Gastroesophageal sphincter (tissue), 4 donors: ENCODE measurements around the gene ANKRD60. TPM values are rescaled to one million over a fixed set of nuclear protein-coding genes. Genes with fewer than 3 reads are reported as not detected.

Source experiments
- ATAC-seq: fragments of 150-250 bp; one replicate; pipeline ENCODE4 v1.9.1; 2016; ENCODE audit warnings: mild to moderate bottlenecking, moderate library complexity
- H3K27ac ChIP-seq, 4 donors: fragments of 200-600 bp; sonication (generic) in 3 of 4; 1 replicate in 3 of 4; 2 replicates in 1 of 4; pipeline ENCODE4 v1.5.1; 2016 to 2019
- H3K27me3 ChIP-seq: fragments of 200-600 bp; sonication (generic); one replicate; pipeline ENCODE4 v1.5.1; 2019
- H3K36me3 ChIP-seq, 2 donors: fragments of 200-600 bp; sonication (generic); one replicate each; pipeline ENCODE4 v1.5.1; 2019; ENCODE audit warnings: control low read depth in 1 of 2
- H3K4me1 ChIP-seq, 3 donors: fragments of 200-600 bp; sonication (generic); 1 replicate in 2 of 3; 2 replicates in 1 of 3; pipeline ENCODE4 v1.5.1; 2016 to 2019; ENCODE audit warnings: control low read depth in 2 of 3
- H3K4me3 ChIP-seq, 2 donors: fragments of 200-600 bp; sonication (generic); one replicate each; pipeline ENCODE4 v1.5.1; 2019; ENCODE audit warnings: mild to moderate bottlenecking in 1 of 2, moderate library complexity in 1 of 2
- H3K9me3 ChIP-seq, 3 donors: fragments of 200-600 bp; sonication (generic); one replicate each; pipeline ENCODE4 v1.5.1; 2017 to 2019; ENCODE audit warnings: control low read depth in 2 of 3
- EP300 ChIP-seq: sonication (generic); formaldehyde crosslinking; IDR thresholded peaks from one replicate; pipeline ENCODE4 v1.6.1; 2017; ENCODE audit warnings: antibody characterized with exemption, mild to moderate bottlenecking
- POLR2A ChIP-seq, 2 donors: fragments of 450-650 bp; IDR thresholded peaks; one replicate each; pipeline ENCODE4 v1.6.1; 2017; ENCODE audit warnings: antibody characterized with exemption in 2 of 2, mild to moderate bottlenecking in 2 of 2, moderate library complexity in 1 of 2
- POLR2AphosphoS5 ChIP-seq: sonication (generic); formaldehyde crosslinking; IDR thresholded peaks from one replicate; pipeline ENCODE4 v1.6.1; 2017; ENCODE audit warnings: antibody characterized with exemption
- WGBS, 2 donors: methylation state at CpG; one replicate each; pipeline ENCODE4 v1.1.5; 2018; ENCODE audit warnings: low coverage in 1 of 2; 5-methylcytosine and 5-hydroxymethylcytosine counted together
- total RNA-seq, 4 donors: library from RNA; depleted of rRNA; stranded (reverse); fragments of >200 nt; gene quantifications; one replicate each; pipeline ENCODE4 v1.1.0, GENCODE V29; 2016
- TF ChIP-seq, protein P1 (sequence below), 4 experiments: fragments of 200-600 bp in 2 of 4; fragments of 450-650 bp in 2 of 4; sonication (generic) in 1 of 4; IDR thresholded peaks; one replicate each; pipeline ENCODE4 v1.5.1; 2017 to 2019; ENCODE audit warnings: antibody characterized with exemption in 4 of 4, mild to moderate bottlenecking in 2 of 4, moderate library complexity in 2 of 4

Gene ANKRD60
- total RNA-seq, 4 donors from 2014 or later = not detected

DNA sequence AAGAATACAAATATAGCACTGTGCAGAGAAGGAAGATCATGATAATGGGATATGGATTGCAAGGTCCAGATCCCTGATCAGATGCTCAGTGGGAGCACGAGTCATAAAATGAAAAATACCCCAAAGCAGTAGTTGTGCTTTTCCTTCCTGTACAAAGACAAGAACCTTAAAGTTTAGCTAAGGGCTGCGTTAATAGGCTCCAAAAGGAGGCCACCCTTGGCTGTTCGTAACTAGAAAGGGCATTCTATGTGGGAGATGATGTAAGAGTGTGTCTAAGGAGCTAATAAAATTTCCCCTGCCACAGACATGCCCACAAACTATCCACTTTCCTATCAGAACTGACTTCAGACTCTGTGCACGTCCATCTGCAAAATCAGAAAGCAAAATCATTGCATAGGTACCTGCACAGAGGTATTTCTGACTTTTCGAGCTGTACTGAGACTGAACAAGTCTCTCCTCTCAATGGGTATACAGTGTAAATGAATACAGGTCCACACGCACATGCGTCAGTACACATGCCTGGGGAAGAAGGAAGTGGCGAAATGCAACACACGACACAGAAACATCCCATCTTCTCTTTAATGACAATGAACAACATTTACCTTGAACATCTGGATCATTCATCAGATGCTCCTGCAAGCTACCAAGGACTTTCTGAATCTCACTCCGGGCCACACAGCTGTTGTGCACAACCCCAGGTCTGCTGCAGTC is 16.9 kb upstream of the ANKRD60 start:
- peaks cover 0 to 96% of the 10 kb centered on the region in 2 donors for H3K36me3 ChIP-seq

DNA sequence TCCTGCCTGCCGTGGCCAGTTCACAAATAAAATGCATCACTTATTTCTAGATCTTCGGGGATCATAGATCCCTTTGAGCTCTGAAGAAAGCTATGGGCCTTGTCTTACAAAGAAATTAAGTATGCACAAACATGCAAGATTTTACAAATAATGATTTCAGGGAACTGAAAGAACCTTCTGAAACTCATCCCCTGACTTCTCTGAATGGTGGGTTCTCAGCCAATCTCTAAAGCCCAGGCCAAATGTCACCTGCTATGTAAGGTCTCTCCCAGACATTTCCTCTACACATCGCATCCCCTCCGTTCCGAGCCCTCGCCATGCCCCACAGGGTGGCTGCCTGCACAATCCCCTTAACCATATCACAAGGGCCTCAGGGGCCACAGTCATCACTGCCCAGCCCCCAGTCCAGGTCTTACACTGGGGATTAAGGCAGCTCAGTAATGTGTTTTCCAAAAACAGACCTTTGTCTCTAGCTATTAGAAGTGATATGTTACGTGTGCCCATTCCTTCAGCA is 16.1 kb upstream of the ANKRD60 start:
- no peaks in the 10 kb centered on the region for H3K4me1 ChIP-seq
- H3K36me3 ChIP-seq = peaks cover 0 to 96% of the 10 kb centered on the region in 2 donors
- H3K27ac ChIP-seq = no peak overlapping the region
- H3K27me3 ChIP-seq = no peaks in the 10 kb centered on the region
- H3K4me3 ChIP-seq = no peak overlapping the region
- 62 to 87% methylated on average over 3 of the region's 7 CpGs for WGBS, 2 donors
- no peaks in the 10 kb centered on the region for H3K9me3 ChIP-seq
- ATAC-seq = no peak
- TF ChIP-seq EP300 = no peak
- no peak for TF ChIP-seq POLR2A (IDR thresholded peaks at IDR 0.05)
- TF ChIP-seq POLR2AphosphoS5 = no peak
- TF ChIP-seq, protein P1, sequence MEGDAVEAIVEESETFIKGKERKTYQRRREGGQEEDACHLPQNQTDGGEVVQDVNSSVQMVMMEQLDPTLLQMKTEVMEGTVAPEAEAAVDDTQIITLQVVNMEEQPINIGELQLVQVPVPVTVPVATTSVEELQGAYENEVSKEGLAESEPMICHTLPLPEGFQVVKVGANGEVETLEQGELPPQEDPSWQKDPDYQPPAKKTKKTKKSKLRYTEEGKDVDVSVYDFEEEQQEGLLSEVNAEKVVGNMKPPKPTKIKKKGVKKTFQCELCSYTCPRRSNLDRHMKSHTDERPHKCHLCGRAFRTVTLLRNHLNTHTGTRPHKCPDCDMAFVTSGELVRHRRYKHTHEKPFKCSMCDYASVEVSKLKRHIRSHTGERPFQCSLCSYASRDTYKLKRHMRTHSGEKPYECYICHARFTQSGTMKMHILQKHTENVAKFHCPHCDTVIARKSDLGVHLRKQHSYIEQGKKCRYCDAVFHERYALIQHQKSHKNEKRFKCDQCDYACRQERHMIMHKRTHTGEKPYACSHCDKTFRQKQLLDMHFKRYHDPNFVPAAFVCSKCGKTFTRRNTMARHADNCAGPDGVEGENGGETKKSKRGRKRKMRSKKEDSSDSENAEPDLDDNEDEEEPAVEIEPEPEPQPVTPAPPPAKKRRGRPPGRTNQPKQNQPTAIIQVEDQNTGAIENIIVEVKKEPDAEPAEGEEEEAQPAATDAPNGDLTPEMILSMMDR (IDR thresholded peaks at IDR 0.05) = no peak

More for the DNA sequence above, 16.9 kb upstream of the ANKRD60 start:
- Histone ChIP-seq H3K27me3 (no peaks in the 10 kb centered on the region), H3K4me3 (no peak overlapping the region), H3K4me1 (no peaks in the 10 kb centered on the region), H3K9me3 (no peaks in the 10 kb centered on the region), H3K27ac (no peak overlapping the region)
- no peak for ATAC-seq
- WGBS, 2 donors = 82 to 88% methylated on average over 7 to 8 of the region's 10 CpGs
- TF ChIP-seq POLR2AphosphoS5 = no peak
- TF ChIP-seq POLR2A (IDR thresholded peaks at IDR 0.05) = no peak
- TF ChIP-seq EP300 = no peak
- TF ChIP-seq, protein P1 (IDR thresholded peaks at IDR 0.05) = no peak

DNA sequence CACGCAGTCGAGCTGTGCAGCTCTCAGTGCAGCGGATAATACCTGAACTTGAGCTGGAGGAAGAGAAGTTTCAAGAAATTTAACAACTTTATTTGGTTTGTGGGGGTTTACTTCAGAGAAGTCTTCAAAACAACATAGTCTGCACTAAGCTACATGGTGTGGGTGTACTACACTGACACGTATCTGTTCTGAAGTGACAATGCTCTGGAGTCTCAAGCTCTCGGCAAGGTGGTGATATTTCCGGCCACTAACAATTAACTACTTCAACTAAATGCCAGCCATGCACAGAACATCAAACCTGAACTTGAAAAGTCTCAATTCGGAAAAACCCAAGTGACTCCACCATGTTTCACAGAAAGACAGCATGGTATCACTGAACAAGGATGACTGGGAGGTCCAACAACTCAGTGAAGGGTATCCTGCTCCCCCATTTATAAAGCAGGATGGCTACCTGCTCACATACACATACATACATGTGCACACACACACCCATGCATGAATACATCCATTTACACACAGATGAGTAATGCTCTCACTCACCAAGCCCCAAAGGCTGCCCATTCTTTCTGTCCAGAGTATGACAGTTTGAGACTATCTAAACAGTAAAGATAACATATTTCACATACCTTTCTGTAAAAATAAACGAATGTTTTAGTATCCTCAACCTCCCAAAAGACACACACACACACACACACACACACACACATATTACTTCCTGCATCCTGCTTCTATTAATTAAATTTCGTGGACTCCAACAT is 15.4 kb upstream of the ANKRD60 start:
- peaks cover 0 to 99% of the 10 kb centered on the region in 2 donors for H3K36me3 ChIP-seq

DNA sequence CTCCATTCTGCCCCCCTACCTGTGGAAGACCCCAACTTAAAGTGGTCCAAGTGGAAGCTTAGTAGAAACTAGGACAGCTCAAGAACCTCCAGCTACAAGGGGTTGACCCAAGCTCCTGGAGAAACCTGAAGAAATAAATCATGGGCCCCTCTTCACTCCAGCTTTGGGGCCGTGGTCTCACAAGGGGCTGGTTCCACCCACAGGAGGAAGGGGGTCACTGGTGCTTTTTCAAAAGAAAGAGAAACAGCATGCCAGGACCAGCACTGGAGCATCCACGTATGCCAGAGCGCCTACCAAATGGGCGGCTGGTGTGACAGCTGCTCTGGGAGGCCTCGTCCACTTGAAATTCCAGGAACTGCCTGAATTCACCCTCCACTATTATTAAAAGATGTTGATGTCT is 14.4 kb upstream of the ANKRD60 start:
- 82 to 100% methylated on average over 2 of the region's 5 CpGs for WGBS, 2 donors
- Histone ChIP-seq H3K4me3 (no peak overlapping the region), H3K36me3 (peaks cover 0 to 96% of the 10 kb centered on the region in 2 donors), H3K27ac (no peak overlapping the region), H3K4me1 (no peaks in the 10 kb centered on the region), H3K9me3 (no peaks in the 10 kb centered on the region), H3K27me3 (no peaks in the 10 kb centered on the region)
- ATAC-seq = no peak
- no peak for TF ChIP-seq EP300
- TF ChIP-seq POLR2AphosphoS5 = no peak
- TF ChIP-seq POLR2A (IDR thresholded peaks at IDR 0.05) = no peak
- TF ChIP-seq, protein P1 (IDR thresholded peaks at IDR 0.05) = no peak

More for the DNA sequence above, 15.4 kb upstream of the ANKRD60 start:
- 67 to 90% methylated on average over 6 to 8 of the region's 9 CpGs for WGBS, 2 donors
- no peak for ATAC-seq
- no peaks in the 10 kb centered on the region for H3K9me3 ChIP-seq
- no peaks in the 10 kb centered on the region for H3K4me1 ChIP-seq
- no peaks in the 10 kb centered on the region for H3K27me3 ChIP-seq
- H3K4me3 ChIP-seq = no peak overlapping the region
- TF ChIP-seq EP300 (no peak), POLR2AphosphoS5 (no peak), POLR2A (IDR thresholded peaks at IDR 0.05) (no peak)
- TF ChIP-seq, protein P1 (IDR thresholded peaks at IDR 0.05) = no peak
- no peak overlapping the region for H3K27ac ChIP-seq
